ENCODE data around the gene MFSD8. TPM values are rescaled to one million over a fixed set of nuclear protein-coding genes. Genes with fewer than 3 reads are reported as not detected.

The MFSD8 gene
- total and polyA plus RNA-seq, 4 donors = 6.3 to 21.0 (median 17.6) TPM

DNA sequence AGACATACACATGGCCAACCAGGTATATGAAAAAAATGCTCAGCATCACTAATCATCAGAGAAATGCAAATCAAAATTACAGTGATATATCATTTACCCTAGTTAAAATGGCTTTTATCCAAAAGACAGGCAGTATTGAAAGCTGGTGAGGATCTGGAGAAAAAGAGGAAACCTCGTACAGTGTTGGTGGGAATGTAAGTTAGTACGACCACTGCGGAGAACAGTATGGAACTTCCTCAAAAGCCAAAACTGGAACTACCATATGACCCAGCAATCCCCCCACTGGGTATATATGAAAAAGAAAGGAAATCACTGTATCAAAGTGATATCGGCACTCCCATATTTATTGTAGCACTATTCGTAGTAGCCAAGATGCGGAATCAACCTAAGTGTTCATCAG lies 23.7 kb upstream of the MFSD8 start:
- Histone ChIP-seq H3K27ac (ENCODE audit: low read depth in 1 of 2, low read length in 2 of 2) (no peak overlapping the region), H3K4me3 (ENCODE audit: low read depth in 1 of 3, low read length in 3 of 3) (no peak overlapping the region), H3K9me3 (ENCODE audit: control insufficient read depth in 4 of 4, low read length in 3 of 4) (no peaks in the 10 kb centered on the region), H3K4me1 (ENCODE audit: control insufficient read depth in 4 of 4, insufficient read depth in 4 of 4, low read length in 3 of 4) (no peaks in the 10 kb centered on the region), H3K9ac (ENCODE audit: low read depth in 1 of 2, low read length in 2 of 2) (no peak overlapping the region), H3K27me3 (ENCODE audit: control insufficient read depth in 4 of 4, insufficient read depth in 4 of 4, low read length in 3 of 4) (no peaks in the 10 kb centered on the region), H3K36me3 (ENCODE audit: control insufficient read depth in 4 of 4, insufficient read depth in 3 of 4, low read depth in 1 of 4, low read length in 3 of 4) (peaks cover 4 to 16% (median 11%) of the 10 kb centered on the region in 4 donors)
- TF ChIP-seq NR2F2 (IDR thresholded peaks at IDR 0.05) (no peak), FOXA1 (IDR thresholded peaks at IDR 0.05) (no peak), RAD21 (IDR thresholded peaks at IDR 0.05) (no peak), HNF4A (conservative IDR thresholded peaks at IDR 0.05) (no peak), HNF4G (IDR thresholded peaks at IDR 0.05) (no peak), FOXA2 (IDR thresholded peaks at IDR 0.05) (no peak), SP1 (IDR thresholded peaks at IDR 0.05) (no peak)
- TF ChIP-seq, protein P1, sequence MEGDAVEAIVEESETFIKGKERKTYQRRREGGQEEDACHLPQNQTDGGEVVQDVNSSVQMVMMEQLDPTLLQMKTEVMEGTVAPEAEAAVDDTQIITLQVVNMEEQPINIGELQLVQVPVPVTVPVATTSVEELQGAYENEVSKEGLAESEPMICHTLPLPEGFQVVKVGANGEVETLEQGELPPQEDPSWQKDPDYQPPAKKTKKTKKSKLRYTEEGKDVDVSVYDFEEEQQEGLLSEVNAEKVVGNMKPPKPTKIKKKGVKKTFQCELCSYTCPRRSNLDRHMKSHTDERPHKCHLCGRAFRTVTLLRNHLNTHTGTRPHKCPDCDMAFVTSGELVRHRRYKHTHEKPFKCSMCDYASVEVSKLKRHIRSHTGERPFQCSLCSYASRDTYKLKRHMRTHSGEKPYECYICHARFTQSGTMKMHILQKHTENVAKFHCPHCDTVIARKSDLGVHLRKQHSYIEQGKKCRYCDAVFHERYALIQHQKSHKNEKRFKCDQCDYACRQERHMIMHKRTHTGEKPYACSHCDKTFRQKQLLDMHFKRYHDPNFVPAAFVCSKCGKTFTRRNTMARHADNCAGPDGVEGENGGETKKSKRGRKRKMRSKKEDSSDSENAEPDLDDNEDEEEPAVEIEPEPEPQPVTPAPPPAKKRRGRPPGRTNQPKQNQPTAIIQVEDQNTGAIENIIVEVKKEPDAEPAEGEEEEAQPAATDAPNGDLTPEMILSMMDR (IDR thresholded peaks at IDR 0.05; ENCODE audit: low read depth, low read length, missing input control) = no peak
- TF ChIP-seq, protein P2, sequence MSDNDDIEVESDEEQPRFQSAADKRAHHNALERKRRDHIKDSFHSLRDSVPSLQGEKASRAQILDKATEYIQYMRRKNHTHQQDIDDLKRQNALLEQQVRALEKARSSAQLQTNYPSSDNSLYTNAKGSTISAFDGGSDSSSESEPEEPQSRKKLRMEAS (IDR thresholded peaks at IDR 0.05) = no peak
- TF ChIP-seq, protein P3, sequence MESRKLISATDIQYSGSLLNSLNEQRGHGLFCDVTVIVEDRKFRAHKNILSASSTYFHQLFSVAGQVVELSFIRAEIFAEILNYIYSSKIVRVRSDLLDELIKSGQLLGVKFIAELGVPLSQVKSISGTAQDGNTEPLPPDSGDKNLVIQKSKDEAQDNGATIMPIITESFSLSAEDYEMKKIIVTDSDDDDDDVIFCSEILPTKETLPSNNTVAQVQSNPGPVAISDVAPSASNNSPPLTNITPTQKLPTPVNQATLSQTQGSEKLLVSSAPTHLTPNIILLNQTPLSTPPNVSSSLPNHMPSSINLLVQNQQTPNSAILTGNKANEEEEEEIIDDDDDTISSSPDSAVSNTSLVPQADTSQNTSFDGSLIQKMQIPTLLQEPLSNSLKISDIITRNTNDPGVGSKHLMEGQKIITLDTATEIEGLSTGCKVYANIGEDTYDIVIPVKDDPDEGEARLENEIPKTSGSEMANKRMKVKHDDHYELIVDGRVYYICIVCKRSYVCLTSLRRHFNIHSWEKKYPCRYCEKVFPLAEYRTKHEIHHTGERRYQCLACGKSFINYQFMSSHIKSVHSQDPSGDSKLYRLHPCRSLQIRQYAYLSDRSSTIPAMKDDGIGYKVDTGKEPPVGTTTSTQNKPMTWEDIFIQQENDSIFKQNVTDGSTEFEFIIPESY (IDR thresholded peaks at IDR 0.05) = no peak
- TF ChIP-seq, protein P4, sequence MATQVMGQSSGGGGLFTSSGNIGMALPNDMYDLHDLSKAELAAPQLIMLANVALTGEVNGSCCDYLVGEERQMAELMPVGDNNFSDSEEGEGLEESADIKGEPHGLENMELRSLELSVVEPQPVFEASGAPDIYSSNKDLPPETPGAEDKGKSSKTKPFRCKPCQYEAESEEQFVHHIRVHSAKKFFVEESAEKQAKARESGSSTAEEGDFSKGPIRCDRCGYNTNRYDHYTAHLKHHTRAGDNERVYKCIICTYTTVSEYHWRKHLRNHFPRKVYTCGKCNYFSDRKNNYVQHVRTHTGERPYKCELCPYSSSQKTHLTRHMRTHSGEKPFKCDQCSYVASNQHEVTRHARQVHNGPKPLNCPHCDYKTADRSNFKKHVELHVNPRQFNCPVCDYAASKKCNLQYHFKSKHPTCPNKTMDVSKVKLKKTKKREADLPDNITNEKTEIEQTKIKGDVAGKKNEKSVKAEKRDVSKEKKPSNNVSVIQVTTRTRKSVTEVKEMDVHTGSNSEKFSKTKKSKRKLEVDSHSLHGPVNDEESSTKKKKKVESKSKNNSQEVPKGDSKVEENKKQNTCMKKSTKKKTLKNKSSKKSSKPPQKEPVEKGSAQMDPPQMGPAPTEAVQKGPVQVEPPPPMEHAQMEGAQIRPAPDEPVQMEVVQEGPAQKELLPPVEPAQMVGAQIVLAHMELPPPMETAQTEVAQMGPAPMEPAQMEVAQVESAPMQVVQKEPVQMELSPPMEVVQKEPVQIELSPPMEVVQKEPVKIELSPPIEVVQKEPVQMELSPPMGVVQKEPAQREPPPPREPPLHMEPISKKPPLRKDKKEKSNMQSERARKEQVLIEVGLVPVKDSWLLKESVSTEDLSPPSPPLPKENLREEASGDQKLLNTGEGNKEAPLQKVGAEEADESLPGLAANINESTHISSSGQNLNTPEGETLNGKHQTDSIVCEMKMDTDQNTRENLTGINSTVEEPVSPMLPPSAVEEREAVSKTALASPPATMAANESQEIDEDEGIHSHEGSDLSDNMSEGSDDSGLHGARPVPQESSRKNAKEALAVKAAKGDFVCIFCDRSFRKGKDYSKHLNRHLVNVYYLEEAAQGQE (IDR thresholded peaks at IDR 0.05) = no peak
- 92% methylated on average over 6 of the region's 6 CpGs for WGBS
- no peak for DNase-seq (ENCODE audit: low spot score)

DNA sequence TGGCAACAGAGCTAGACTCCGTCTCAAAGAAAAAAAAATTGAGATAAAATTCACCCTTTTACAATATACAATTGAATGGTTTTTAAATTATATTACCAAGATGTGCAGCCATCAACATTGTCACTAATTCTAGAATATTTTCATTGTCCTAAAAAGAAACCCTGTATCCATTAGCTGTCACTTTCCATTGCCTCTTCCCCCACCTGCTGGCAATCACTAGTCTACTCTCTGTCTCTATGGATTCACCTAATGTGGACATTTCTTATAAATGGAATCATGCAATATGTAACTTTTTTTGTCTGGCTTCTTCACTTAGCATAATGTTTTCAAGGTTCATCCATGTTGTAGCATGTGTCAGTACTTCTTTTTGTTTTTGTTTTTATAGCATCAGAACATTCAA lies 21.0 kb upstream of the MFSD8 start:
- no peaks in the 10 kb centered on the region for H3K27me3 ChIP-seq (ENCODE audit: control insufficient read depth in 4 of 4, insufficient read depth in 4 of 4, low read length in 3 of 4)
- no peak for DNase-seq (ENCODE audit: low spot score)
- H3K36me3 ChIP-seq (ENCODE audit: control insufficient read depth in 4 of 4, insufficient read depth in 3 of 4, low read depth in 1 of 4, low read length in 3 of 4) = peaks cover 4 to 16% (median 11%) of the 10 kb centered on the region in 4 donors
- TF ChIP-seq, protein P4 (IDR thresholded peaks at IDR 0.05) = no peak
- peak; percentile 39 to 65 for TF ChIP-seq RAD21 (IDR thresholded peaks at IDR 0.05)
- H3K9me3 ChIP-seq (ENCODE audit: control insufficient read depth in 4 of 4, low read length in 3 of 4) = no peaks in the 10 kb centered on the region
- no peak overlapping the region for H3K4me3 ChIP-seq (ENCODE audit: low read depth in 1 of 3, low read length in 3 of 3)
- H3K9ac ChIP-seq (ENCODE audit: low read depth in 1 of 2, low read length in 2 of 2) = no peak overlapping the region
- no peak overlapping the region for H3K27ac ChIP-seq (ENCODE audit: low read depth in 1 of 2, low read length in 2 of 2)
- H3K4me1 ChIP-seq (ENCODE audit: control insufficient read depth in 4 of 4, insufficient read depth in 4 of 4, low read length in 3 of 4) = no peaks in the 10 kb centered on the region
- 98% methylated on average over 1 of the region's 1 CpG for WGBS

Data from liver (tissue), 9 donors.